HG03442 (cell line): ENCODE results near the gene FAM89A.
A peak's percentile ranks its signal among the peaks of the same experiment; 100 is the strongest.
"Not testable (repeated sequence)": the region's sequence is repeated elsewhere in the genome, so short reads cannot be mapped to it uniquely, and the experiment has no call there.

Source experiments
- ATAC-seq: cut with Tn5 transposase; IDR thresholded peaks from one replicate; pipeline ENCODE4 v1.9.1; 2021; ENCODE audit warnings: mild to moderate bottlenecking, moderate library complexity; ENCODE audit not compliant: unreplicated experiment

The FAM89A gene

DNA sequence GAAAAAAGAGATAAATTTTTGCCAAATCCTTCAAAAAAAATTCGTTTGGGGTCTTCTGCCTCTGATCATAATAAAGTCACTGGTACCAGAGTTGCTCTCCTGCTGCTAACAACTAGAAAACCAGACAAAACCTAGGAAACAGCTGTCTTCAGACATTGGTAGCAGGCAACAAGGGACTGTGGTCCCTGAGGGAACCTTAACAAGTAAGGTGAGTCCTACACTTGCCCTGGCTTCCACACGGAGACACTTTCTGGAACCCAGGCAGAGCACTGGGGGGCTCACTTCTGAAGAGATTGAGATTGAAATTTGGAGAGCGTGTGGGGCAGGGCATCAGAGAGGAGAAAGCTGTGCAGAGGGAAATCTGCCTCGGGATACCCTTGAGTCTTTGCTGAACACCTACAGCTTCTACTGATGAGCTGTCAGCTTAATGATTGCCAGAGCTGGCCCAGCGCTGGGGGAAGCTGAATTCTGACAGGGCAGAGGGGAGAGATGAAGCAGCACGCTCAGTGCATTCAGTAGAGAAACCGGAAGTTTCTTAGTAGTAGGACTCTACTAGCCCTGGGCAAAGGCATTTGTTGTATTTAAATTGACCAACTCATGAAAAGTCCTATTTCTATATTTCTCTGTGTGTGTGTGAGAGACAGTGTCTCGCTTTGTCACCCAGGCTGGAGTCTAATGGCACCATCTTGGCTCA lies 18.5 kb upstream of the FAM89A start:
- ATAC-seq, result no peak

DNA sequence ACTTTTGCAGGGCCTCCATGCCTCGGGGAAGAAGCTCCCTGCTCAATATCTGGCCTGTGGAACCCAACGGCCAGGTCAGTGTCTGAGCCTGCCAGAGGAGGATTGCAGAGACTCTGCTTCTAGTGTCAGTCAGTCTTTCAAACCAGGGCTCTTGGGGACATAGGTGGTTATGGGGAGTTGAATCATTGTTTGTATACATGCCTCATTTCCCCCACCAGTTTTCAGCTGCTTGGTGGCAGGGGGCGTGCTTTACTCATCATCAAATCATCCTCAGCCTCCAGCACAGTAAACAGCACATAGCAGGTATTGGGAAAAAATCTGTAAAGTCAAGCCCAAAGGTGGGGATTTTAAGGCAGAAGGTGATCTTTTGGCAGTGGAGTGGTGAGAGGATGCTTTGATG lies 17.4 kb upstream of the FAM89A start:
- ATAC-seq, result no peak

DNA sequence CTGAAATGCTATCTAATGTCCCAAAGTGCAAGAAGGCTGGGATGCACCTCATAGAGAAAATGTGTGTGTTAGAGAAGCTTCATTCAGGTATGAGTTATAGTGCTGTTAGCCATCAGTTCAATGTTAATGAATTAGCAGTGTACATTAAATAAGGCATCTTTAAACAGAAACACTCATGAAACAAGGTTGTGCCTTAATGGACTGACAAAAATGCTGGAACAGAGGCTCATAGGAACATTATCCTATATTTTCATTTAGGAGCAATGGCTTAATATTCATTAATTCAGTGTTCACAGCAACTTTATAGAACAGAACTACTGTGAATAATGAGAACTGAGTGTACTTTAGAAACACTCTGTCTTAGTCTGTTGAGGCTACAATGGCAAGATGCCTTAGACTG lies 15.2 kb upstream of the FAM89A start:
- ATAC-seq, result no peak

DNA sequence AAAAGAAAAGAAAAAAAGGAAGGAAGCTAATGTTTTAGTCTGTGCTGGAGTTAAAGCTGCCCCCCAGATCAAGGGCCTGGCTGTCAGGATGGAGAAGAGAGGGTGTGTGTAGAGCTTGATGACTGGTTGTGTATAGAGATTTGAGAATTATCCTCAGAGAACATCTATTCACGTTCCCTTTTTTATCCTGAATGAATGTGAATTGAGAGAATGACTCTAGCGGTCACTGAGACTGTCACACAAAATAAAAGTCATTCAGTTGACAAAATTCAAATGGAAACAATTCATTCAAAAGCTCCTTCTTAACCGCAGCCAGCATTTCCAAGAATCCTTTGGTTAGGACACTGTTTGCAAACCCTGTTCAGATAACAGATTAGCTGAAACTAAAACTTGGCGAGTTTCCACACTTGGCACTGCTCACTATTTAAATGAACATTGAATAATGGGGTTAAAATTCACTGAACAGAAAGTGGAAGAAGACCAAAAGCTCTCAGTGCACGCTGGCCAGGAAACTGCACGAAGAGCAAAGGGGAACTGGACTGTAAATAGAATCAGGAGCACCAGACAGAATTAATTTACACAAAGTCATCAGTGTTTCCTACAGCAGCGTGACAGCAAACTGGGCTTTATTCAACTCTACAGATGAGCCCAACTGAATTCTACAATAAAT lies 13.6 kb upstream of the FAM89A start:
- no peak for ATAC-seq

DNA sequence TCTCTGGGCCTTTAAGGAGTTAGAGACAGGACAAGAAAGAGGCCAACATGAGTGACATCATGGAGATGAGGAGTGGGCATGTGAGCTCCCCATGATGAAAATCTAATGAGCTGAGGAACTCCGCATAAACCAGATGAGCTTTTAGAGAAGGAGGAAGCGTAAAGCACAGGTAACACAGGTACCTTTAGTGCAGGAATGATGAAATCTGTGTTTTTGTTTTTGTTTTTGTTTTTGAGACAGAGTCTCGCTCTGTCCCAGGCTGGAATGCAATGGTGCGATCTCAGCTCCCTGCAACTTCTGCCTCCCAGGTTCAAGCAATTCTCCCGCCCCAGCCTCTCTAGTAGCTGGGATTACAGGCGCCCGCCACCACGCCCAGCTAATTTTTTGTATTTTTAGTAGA lies 12.7 kb upstream of the FAM89A start:
- no peak for ATAC-seq

DNA sequence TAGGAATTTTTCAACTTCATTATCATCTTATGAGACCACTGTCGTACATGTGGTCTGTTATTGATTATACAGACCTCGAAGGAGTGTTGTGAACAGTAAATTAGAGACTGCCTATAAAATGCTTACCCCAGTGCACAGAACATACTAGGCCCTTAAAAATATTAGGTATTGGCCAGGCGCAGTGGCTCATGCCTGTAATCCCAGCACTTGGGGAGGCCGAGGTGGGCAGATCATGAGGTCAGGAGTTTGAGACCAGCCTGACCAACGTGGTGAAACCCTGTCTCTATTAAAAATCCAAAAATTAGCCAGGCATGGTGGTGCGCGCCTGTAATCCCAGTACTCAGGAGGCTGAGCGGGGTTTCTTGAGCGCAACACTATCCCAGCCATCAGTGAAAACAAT lies 10.9 kb upstream of the FAM89A start:
- not testable (repeated sequence) for ATAC-seq

DNA sequence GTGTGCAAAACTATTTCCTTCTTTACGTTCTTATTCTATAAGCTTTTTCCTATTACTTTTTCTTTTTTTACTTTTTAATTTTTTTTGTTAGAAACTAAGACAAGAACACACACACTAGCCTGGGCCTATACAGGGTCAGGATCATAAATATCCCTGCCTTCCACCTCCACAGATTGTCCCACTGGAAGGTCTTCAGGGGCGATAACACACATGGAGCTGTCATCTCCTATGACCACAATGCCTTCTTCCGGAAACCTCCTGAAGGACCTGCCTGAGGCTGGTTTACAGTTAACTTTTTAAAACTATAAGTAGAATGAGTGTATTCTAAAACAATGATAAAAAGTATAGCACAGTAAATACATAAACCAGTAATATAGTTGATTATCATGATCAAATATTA lies 10.3 kb upstream of the FAM89A start:
- ATAC-seq, result no peak

DNA sequence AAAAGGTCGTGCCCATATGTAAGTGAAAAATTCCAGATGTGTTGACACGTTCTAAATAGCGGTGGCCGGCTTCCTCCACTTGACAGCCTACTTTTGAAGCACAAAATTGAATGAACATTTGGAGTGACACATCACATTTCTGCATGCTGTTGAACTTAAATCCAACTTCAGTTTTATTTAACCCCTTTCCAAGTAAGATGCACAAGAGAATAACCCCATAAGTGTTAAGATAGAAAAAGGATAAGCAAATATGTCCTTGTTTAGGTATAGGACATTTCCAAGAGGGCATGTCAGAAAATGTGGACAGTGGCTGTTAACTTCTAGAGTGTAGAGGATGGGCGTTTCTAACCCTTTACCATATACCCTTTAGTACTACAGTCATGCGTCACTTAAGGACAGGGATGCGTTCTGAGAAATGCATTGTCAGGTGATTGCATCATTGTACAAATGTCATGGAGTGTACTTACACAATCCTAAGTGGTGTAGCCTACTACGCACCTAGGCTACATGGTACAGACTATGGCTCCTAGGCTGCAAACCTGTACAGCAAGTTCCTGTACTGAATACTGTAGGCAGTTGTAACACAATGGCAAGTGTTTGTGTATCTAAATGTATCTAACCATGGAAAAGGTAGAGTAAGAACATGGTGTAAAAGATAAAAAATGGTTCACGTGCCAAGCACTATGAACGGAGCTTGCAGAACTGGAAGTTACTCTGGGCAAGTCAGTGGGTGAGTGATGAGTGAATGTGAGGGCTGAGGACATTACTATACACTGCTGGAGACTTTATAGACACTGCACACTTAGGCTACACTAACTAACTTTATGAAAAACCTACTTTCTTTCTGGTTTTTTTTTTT lies 9.3 kb upstream of the FAM89A start:
- no peak for ATAC-seq

DNA sequence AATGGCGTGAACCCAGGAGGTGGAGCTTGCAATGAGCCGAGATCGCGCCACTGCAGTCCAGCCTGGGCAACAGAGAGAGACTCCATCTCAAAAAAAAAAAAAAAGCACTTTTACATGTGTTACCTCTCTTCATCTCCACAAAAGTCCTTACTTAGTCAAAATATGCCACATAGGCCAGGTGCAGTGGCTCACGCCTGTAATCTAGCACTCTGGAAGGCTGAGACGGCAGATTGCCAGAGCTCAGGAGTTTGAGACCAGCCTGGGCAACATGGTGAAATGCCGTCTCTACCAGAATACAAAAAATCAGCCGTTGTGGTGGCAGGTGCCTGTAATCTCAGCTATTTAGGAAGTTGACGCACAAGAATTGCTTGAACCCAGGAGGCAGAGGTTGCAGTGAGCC lies 8.4 kb upstream of the FAM89A start:
- not testable (repeated sequence) for ATAC-seq

DNA sequence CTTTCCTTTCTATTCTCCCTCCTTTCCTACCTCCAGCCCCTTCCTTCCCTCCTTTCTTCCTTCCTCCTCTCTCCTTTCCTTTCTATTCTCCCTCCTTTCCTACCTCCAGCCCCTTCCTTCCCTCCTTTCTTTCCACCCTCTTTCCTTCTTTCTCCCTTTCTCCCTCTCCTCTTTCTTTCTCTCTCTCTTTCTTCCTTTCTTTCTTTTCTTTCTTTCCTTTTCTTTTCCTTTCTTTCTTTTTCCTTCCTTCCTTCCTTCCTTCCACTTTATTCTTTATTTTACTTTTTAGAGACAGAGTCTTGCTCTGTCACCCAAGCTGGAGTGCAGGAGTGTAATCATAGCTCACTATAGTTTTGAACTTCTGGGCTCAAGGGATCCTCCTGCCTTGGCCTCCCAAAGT lies 7.5 kb upstream of the FAM89A start:
- ATAC-seq, result not testable (repeated sequence)

DNA sequence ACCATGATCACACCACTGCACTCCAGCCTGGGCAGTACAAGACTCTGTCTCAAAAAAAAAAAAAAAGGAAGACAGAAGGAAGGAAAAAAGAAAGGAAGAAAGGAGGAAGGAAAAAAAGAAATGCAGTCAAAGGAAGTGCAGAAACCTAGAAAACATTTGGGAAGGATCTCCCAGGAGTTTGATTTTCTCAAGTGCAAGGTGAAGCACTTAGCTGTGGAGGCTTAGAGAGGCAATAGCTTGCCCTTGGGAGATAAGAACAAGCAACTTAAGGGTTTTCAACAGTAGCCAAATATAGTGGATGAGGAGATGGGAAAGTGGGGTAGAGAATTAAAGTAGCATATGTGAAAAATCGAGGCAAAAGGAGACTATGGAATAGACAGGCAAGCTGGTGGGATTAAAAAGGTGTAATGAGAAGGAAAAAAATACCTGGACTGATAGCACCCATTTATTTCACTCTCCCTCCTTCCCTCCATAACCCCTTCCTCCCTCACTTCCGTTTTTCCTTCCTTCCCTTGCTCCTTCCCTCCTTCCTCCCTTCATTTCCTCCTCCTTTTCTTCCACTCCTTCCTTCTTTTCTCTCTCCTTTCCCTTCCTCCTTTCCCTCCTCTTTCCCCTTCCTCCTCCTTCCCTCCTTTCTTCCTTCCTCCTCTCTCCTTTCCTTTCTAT lies 6.8 kb upstream of the FAM89A start:
- no peak for ATAC-seq

DNA sequence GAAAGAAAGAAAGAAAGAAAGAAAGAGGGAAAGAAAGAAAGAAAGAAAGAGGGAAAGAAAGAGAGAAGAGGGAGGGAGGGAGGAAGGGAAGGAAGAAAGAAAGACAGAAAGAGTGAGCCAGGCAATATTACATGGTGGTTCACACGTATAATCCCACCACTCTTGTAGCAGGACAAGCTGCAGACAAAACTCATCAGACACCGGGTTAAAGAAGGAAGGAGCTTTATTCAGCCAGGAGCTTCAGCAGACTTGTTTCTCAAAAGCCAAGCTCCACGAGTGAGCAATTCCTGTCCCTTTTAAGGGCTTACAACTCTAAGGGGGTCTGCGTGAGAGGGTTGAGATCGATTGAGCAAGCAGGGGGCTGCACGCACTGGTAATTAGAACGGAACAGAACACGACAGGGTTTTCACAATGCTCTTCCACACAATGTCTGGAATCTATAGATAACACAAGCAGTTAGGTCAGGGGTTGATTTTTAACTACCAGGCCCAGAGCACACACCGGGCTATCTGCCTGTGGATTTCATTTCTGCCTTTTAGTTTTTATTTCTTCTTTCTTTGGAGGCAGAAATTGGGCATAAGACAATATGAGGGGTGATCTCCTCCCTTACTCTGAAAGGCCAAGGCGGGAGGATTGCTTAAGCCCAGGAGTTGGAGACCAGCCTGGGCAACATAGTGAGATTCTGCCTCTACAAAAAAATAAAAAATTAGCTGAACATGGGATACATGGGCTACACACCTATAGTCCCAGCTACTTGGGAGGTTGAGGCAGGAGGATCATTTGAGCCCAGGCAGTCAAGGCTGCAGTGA lies 6.1 kb upstream of the FAM89A start:
- ATAC-seq, result not testable (repeated sequence)

DNA sequence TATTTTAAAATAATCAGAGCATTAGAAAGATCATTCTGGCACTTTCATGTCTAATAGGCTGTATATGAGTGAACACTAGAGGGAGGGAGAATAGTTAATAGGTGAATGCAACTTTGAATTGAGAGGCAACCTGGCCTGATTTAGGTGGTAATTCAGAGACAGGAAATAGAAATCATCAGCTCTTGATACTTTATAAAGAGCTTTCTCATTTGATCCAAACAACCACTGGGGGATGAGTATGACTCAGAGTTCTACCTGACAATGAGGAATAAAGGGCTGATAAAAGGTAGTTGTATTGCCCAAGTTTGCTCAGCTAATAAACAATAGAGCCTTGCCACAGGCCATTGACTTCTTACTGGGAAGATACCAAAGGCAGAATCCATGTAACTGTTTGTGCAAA lies 5.2 kb upstream of the FAM89A start:
- ATAC-seq, result no peak

DNA sequence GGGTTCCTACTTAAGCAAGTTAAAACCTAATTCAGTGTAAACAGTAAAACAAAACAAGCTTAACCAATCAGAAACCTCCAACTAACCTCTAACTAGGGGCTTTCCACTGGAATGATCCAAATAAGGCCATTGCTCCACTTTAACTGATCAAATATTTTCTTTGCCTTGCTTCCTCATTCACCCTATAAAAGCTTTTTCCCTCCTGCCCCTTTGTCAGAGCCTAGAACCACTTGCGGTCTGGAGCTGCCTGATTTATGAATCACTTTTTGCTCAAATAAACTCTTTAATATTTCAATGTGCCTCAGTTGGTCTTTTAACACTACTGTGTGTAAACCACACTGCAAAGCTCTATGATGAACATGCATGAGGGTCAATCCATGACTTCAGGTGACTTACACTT lies 4.5 kb upstream of the FAM89A start:
- no peak for ATAC-seq

DNA sequence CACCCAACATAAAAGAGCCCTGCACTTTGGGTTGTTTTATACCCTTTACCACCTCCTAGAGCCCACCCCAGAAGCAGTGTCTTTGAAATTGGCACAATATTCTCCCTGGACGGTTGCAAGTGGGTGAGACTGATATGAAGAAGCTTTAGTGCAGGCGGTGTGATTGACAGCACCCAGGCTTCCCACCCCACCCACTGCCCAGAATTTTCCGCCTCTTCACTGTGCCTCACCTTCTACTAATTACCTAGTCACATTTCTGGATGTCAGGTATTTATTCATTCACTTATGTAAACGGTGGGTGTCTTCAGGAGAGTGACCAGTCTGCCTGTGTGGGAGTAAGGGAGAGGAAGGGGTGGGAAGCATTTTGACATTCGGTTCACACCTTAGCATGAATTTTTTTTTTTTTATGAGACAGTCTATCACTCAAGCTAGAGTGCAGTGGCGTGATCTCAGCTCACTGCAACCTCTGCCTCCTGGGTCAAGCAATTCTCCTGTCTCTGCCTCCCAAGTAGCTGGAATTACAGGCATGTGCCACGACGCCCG lies 1.7 kb upstream of the FAM89A start:
- ATAC-seq, result no peak

DNA sequence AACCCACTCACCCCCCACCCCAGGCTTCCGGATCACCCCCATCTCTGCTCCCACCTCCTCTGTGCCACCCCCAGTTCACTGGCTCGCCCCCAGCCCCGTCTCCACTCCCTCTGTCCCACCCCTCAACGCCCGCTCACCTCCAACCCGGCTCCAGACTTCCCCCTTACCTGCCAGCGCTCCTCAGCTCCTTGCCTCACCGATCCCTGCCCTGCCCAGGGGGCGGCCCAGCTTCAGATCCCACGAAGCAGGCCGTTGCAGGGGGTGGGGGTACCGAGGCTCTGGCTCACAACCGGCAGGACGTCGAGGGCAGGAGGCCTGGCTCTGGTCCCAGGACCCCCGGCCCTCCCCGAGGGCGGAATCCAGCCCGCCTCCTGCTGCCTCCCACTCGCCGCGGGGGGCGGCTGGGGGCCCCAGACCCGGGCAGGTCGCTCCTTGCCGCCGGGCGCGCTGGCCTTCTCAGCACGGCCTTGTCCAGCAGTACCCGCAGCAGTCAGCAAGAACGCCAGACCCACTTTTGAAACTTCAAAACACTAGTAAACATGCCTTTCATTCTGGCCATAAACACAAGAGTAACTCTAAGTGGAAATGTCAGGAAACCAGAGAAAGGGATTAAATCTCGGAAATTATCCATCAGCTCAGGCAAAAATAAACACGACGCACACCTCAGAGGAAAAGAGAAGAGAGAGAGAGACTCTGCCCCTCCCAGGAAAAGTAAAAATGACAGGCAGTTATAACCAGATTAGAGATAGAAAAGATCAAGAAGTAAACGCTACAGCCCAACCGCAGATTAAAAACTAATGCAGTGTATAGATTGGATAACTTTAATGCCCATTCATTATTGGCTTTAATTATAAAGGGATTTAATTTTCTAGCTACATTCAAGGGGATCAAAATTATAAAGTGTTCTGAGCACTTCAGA lies 1.0 kb upstream of the FAM89A start:
- ATAC-seq, result no peak

DNA sequence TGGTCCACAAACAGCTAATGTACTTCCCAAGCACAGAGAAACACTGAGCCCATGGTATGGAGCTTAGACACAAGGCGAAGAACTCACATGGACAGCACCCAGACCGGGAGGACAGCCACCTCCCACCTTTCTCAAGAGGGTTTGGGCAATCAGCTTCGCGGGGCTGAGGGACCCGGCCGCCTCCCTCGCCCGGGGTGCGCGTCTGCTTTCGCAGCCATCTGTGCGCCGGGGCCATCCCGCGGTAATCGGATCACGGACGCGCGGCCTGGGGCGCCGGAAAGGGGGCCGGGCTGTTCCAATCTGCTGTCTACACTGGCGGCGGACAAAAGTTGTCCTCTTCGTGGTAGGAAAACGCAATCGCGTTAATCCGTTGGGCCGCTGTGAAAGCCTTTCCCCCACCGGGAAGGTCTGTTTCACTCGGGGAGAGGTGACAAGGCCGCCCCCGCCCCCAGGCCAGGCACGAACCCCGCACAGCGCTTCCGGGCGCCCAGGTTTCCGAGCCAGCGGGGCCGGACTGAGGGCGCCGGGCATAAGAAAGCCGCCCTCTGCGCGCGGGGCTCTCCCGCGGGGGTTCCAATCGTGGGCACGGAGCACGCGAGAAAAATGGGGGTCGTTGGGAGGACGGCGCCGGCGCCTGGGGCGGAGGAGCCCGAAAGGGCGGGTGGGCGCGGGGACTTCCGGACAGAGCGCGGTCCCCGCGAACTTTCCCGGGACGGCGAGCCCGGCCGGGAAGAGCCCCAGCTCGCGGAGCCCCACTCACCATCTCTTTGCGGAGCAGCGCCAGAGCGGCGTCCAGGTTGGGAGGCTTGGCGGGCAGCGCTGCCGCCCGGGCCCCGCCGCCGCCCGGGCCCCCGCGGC lies 664 bp downstream of the FAM89A start:
- ATAC-seq, result peak; percentile 31
